Stimulated activated CD4-positive, alpha-beta T cell treated with anti-CD3 and anti-CD28 coated beads, Interleukin-15, amount 100 ng/mL, for 1 hour (primary cell): ENCODE measurements around the gene MTFR2.
A peak's percentile ranks its signal among the peaks of the same experiment; 100 is the strongest.

ENCODE experiments used
- DNase-seq, 2 donors: peaks; one replicate each; pipeline ENCODE4 v3.0.0-alpha.2; 2020; ENCODE audit warnings: low read depth in 1 of 2, low spot score in 1 of 2

The MTFR2 gene

DNA sequence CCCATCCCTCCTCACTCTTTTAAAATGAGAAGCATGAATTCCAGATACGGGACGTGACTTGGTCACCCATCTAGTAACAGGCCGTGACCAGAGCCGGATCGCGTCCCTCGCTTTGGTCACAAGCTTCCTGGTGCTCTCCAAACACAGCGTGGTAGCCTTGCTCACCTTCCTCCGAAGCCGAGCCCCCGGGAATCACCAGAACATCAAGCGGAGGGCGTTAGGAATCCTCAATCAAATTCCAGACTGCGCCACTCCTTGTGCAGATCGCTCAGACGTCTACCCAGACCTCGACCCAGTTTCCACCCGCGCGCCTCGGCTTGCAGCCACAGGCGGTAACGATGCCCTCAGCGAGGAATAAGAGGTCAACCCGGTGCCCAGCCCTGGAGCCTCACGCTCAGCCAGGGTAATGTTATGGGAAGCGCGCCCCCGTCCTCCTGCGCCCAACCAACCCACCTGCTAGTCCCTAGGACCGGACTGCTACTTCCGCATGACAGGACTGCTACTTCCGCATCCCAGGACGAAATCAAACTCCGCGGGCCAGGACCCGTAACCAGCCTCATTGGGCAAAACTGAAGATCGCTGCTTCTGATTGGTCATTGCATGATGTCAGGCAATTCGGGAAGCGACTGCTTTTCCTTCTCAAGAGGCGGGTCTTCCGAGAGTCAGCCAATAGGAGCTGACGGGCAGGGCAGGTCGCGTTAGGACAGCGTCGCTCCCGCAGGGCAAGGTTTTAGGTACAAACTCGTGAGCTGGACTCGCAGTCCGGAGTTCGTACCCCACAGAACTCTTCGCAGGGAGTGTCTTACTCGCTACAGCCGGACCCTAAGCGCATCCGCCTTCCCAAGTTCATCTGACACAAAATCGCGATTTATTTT, at the start of gene MTFR2:
Gene MTFR2, minus strand, starts transcription at position 501 of the 875 bp plus-strand sequence. CDS start 1,212 bp downstream, outside the sequence.
- DNase-seq = peak; percentile 71 to 78

DNA sequence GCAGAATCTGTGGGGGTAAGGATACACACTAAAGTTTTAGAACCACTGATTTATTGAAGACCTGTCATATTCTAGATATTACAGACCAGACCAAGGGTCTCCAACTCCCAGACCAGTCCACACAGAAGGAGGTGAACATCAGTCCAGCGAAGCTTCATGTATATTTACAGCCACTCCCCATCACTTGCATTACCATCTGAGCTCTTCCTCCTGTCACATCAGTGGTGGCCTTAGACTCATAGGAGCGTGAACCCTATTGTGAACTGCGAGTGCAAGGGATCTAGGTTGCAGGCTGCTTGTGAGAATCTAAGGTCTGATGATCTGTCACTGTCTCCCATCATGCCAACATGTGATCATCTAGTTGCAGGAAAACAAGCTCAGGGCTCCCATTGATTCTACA, 44.5 kb upstream of the MTFR2 start:
- no peak for DNase-seq

DNA sequence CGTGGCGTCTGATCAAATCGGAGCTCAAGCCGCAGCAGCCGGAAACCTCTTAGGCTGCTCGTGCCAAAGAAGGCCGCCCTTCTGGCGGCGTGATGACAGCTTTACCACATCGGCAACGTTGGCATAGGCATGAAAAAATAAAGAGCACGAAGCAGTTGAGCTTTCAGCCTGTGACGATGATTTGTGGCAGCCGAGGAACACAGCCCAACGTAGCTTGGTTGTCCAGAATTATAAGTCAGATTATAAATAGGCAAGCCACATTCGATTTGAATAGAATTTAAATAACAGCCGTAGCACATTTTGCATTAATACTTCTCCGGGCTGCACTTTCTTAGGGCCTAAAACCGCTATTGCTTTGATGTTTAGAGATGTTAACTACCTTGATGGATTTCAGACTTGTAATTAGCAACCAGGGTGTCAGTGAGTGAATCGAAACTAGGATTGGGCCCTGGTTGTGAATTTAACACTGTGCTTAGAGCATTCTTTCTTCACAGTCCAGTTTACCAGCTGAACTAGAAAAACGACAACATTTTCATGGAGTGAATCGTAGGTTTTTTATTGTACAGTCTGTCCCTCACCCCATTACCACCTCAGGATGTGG, 40.4 kb upstream of the MTFR2 start:
- peak; percentile 46 to 65 for DNase-seq

DNA sequence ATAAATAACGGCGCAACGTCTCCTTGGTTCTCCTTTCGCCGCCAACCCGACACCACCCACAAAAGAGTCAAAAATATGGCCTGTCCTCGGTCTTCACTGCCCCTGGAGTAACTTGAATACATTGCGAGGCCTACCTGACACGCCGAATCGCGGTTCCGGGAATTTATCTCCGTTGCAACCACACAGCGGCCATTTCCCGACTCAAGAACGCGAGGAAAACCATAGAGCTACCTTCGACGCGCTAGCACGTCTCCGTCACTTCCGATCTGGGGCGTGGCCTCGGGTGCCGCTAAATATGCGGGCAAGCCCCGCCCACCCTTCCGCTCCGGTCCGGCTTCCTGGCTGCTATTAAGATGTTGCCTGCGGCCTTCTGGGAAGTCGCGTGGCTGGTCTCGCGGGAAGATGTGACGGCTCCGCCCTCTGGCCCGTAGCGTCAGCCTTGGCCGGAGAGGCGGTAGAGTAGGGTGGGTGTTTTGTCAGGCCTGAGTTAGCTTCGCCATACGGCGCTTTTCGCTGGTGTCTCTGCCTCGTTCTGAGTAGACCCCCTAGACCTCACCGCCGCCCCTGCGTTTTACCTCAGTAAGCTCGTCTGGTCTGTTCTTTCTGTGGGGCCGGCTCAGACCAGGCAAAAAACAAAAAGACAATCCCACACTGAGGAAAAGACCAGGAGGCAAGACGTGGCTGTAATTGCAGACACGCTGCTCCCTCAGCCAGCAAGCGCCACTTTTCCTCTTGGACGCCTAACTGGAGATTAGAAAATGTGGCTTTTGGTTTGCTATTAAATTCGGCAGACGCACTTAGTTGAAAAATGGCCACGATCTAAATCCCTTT, 39.7 kb upstream of the MTFR2 start, which contains the start of gene BCLAF1:
Gene BCLAF1, minus strand, starts transcription at position 268 of the 831 bp plus-strand sequence. CDS start 9,980 bp downstream, outside the sequence.
- peak; percentile 99 for DNase-seq

DNA sequence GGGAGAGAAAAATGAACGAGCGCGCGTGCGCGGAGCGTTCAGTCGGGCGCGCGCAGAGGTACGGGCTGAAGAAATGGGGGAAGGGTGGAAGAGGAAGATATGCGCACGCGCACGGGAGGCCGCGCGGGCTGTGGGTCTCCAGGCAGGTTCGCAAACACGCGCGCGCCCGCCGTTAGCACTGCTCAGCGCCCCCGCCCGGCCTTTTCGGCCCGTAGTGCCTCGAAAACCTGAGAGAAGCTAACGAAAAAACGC, 39.1 kb upstream of the MTFR2 start:
- peak; percentile 85 to 86 for DNase-seq

DNA sequence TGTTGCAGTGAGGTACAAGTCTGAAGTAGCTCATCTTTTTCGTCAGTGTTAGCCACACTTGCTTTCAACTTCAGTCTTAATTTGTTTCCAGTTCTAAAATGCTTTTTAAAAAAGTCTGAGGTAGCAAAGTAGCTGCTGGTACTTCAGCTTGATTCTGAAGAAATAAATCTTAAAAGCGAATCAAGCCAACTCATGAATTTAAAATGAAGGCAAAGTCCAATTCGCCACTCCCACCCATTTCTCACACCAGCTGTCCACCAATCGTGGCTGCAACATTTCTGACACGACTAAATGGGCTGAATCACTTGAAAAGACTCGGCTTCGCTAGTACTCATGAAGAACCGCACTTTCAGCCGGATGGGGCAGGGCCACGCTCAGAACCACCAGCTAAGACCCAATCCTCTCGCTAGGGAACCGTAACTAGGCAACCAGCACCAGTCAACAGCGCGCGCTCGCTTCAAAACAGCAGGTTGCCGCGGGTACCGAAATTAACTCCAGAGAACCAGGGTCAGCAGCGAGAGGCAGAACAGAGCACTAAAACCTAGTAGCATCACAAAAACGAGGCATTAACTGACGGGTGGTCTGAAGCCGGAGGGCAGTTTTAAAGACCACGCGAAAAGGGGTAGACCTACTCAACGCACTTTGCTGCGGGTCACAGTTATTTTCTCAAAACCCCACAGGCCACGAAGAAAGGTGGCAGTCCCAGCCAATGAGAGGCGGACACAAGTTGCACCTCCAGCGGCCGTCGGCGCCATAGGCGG, 38.6 kb upstream of the MTFR2 start:
- DNase-seq = peak; percentile 60 to 75

DNA sequence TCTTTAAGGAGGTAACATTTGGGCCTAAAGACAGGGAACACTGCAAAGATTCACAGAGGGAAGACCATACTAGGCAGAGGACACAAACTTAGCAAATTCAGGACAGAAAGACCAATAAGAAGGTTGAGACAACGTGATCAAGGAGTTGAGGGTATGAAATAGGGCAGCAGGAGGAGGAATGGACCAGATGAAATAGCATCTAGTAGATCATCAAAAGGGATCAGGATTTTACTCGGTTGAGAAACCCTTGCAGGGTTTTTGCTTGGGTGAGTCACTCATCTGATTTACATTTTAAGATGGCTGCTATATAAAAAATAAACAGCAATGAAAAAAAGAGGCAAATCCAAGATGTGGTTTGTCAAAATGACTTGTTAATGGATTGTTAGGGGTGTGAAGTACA, 34.8 kb upstream of the MTFR2 start:
- no peak for DNase-seq

DNA sequence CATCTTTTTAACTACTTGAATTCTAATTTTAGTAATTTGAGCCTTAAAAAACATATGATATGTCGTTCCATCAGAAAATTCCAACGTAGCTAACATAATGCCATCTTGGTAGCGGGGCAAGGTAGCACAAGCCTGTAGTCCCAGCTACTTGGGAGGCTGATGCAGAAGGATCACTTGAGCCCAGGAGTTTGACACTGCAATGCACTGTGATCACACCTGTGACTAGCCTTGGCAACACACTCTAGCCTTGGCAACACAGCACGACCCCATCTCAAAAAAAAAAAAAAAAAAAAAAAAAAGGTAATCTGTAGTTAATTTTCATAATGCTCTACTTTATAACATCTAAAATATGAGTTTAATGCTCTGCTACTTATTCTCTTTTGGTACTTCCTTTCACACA, 32.8 kb upstream of the MTFR2 start:
- no peak for DNase-seq

DNA sequence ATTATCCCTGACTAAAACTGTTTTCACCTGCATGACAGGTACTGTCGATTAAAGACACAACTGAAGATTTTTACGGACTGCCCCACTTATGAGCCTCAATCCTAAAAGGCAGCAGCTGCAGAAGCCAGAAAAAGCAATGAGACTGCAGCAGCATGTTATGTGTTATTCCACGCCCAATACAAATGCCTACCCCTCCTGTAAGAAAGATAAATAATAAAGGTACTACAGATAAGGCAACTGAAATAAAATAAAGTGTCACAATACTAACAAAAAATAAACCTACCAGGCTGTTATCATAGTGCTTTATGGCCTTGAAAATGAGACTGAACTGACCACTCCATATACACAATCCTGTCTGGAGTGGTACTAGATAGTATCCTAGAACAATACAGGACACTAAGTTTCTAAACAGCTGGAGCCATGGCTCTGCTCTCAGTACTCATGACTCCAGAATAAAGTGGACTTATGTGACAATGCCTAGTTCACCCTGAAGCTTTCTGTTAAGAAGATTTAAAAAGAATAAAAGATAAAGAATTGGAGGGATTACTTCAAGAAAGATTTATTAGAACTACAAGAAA, 30.0 kb upstream of the MTFR2 start:
- DNase-seq = no peak

DNA sequence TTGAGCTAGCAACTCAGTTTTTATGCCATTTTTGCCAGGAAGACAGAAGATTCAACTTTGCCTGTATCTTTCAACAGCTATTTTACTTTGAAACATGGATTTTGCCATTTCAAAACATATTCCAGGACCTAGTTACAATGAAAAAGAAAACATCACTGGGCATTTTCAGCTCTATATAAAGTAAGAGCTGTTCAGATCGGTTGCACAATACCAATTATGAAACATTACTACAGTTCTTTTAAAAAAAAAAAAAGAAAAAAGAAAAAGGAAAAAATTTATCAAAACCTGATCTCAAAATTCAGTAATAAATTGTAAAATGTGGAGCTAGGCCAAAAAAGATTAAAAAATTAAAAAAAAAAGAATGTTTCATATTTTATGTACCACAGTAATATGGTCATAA, 24.0 kb upstream of the MTFR2 start:
- DNase-seq = no peak

DNA sequence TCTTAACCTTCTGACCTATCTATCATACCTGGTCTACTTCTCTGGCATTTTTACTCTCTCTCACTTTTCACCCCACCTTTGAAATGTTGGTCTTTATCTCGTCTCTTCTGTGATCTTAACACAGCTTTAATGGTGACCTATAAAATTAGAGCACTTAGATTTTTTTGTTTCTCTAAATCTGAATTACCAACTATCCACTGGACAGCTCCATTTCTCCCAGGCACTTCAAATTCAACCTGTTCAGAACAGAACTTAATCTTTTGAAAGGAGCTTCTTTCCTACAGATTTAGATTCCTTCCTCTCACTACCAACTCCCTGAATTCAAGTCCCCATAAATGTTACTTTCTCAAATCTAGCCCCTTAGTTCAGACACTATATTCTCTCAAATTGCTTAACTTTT, 15.0 kb upstream of the MTFR2 start:
- no peak for DNase-seq

DNA sequence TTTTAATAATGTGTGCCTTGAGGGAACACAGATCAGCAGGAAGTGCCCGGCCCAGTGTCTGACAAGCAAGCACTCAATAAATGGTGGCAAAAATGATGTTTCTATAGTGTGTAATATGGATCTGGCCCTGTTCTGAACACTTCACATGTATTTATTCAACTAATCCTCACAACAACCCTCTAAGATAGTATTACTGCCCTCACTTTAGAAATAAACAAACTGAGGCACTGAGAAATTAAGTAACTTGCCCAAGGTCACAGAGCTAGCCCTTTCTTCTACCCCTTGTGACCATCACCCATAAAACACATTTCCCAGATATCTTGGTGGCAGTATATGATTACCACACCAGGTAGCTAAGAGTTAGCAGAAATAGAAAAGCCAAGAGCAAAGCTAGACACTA, 12.8 kb upstream of the MTFR2 start:
- no peak for DNase-seq

DNA sequence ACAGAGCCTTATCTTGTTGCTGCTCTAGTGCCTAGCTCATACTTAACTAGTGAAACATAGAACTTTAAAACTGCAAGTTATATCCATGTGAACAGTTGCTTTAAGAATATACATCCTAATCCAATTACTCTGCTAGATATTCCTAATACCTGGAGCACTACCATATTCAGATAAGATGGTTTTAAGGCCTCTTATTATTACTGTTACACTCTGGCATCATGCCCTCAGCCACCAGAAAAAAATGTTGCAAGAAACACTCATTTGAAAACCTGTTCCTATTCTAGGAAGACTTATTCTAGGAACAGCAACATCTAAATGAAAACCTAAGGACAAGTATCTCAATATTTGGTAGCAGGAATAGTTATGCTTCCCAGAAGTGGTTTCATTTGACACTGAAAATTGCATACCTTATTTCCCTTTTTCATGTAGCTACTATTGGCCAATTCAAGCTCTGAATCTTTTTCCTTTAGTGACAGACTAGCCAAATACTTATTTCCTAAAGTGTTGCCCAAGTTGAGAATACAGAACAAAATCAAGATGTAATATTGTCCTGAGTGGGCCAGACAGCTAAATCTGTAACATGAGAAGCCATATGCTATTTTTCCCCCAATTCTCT, 4.8 kb upstream of the MTFR2 start:
- no peak for DNase-seq

DNA sequence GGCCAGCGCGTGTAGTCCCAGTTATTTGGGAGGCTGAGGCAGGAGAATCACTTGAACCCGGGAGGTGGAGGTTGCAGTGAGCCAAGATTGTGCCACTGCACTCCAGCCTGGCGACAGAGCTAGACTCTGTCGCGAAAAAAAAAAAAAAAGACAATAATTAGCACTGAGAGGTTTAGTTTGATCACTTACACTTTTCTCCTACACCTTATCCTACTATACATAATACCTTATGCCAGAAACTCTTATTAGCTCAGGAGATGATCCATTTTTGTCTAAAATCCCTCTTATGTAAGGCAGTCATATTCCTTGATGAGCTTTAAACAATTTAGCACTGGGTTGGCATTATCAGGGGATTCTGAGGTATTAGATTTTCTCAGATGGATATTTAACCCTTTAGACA, 3.6 kb upstream of the MTFR2 start:
- DNase-seq = no peak

DNA sequence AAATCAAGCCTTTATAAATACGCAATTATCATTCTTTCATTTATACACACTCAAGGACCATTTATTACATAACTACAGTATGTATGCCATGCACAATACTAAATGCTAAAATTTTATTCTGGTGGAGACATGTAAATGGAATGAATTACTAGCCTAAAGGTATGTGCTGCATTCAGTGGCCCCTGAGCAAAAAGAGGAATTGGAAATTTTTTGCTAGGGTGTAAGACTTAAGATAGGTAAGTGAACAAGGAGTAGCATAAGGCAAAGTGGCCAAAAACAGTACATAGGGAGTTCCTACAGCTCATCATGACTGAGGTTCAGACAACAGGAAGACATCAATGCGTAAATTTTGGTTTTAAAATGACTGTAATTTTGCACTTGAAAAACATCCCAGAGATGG, 2.3 kb upstream of the MTFR2 start:
- DNase-seq = no peak

DNA sequence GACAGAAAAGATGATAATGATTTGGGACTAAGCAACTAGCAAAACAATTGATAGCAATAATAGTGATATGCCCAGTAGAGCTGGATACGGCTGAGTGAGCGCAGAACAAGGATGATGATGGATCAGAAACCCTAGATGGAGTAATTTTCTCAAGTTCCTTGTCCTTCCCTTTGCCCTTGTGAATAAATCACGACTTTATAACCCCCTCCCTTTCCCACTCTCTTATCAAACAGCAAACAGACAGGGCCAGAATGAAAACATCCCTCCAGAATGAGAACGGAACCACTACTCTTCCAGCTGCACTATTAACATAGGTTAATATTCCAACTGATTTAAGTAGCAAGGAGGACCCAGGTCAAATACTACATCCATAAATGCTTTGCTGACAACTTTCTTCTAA, 1.3 kb upstream of the MTFR2 start:
- no peak for DNase-seq

DNA sequence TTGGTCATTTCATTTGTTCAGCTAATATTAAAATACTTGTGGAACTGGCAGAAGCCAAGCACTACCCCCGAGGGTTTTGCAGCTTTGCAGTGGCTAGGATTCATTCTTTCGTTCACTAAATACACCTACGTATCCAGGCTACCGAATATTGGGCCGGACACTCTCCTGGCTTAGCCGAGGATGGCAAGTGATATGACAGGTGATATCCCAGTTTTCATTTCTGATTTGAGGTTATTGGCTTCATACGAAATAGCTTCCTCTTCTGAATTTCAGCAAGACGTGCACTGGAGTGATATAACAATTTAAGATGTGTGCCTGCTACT, 536 bp upstream of the MTFR2 start:
- no peak for DNase-seq

DNA sequence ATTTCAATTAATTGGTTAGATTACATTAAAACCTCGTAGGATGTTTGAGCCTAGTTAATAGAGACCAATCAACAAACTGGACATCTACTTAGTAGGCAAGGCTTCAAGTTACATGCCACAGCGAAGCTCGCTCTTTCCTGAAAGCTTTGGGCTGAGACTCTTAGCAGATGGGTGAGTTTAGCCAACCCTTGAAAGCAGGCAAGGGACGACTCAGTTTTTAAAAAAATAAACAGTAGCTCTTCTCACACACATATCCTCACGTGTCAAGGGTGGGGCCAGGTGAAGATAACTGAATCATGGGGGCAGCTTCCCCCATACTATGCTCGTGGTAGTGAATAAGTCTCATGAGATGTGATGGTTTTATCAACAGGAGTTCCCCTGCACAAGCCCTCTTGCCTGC, 775 bp downstream of the MTFR2 start:
- no peak for DNase-seq

DNA sequence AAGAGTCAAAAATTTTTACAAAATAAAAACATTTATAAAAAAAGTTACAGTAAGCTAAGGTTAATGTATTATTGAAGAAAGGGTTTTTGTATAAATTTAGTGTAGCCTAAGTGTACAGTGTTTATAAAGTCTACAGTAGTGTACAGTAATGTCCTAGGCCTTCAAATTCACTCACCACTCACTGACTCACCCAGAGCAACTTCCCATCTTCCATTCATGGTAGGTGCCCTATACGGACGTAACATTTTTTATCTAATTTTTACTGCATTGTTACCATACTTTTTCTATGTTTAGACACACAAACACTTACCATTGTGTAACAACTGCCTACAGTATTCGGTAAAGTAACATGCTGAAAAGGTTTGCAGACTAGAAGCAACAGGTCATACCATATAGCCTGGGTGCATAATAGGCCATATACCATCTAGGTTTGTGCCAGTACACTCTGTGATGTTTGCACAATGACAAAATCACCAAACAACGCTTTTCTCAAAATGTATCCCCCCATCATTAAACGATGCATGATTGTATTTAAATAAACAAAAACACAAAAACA, 6.0 kb downstream of the MTFR2 start:
- no peak for DNase-seq
